Measurements from ENCODE around the gene CHSY1.

DNA sequence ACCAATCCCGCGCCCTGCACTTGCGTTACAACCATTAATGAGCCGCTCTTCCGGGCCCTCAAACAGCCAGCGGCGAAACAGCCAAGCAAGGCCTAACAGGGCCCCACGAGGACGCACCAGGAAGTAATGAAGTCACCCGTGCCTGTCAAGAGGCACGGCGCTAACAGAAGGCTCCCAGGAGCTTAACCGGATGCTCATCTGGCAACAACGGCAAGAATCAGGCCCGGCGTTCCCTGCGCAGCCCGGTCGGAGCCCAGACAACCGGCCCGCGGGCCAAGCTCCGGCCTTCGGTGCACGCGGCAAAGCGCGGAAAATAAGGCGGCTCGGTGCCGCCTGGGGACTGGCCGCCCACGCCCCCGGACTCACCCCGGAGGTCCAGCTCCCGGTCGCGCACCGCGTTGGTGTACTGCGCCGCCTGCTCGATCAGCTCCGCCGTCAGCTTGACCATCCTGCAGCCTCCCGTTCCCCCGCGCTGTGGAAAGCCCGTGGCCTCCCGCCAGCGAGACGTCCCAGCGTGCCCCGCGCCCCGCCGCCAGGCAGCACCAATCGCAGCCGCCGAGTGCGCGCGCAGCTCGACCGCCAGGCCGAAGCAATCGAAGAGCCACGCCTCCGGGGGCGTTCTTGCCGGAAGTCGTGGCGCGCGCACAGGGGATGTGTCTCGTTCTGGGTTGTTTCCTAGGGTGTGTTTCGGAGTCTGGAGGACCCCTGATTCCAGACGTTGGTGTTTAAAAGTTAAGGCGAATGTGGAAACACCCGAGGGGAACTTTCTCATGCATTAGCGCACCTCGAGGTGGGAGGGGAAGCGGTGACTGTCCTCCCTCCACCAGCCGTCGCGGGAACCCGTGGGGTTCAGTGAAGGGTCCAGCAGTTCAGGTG lies 43.1 kb upstream of the CHSY1 start, which contains the start of gene SNRPA1:
- TF ChIP-seq, protein P1, sequence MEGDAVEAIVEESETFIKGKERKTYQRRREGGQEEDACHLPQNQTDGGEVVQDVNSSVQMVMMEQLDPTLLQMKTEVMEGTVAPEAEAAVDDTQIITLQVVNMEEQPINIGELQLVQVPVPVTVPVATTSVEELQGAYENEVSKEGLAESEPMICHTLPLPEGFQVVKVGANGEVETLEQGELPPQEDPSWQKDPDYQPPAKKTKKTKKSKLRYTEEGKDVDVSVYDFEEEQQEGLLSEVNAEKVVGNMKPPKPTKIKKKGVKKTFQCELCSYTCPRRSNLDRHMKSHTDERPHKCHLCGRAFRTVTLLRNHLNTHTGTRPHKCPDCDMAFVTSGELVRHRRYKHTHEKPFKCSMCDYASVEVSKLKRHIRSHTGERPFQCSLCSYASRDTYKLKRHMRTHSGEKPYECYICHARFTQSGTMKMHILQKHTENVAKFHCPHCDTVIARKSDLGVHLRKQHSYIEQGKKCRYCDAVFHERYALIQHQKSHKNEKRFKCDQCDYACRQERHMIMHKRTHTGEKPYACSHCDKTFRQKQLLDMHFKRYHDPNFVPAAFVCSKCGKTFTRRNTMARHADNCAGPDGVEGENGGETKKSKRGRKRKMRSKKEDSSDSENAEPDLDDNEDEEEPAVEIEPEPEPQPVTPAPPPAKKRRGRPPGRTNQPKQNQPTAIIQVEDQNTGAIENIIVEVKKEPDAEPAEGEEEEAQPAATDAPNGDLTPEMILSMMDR (IDR thresholded peaks at IDR 0.05): no peak
- TF ChIP-seq POLR2A (IDR thresholded peaks at IDR 0.05): peak; percentile 76 to 81
